Airway epithelial cell (primary cell): ENCODE results near the gene GPR107. TPM values are rescaled to one million over a fixed set of nuclear protein-coding genes. Genes with fewer than 3 reads are reported as not detected.

Experiments used
- total RNA-seq: library from RNA; depleted of rRNA; stranded (reverse); fragments of >200 nt; gene quantifications from 2 replicates; pipeline ENCODE4 v1.2.3, GENCODE V29; 2015

Gene GPR107
- total RNA-seq: 12.3 and 20.6 TPM in 2 replicates

GRCh38 chr9:130053504-130054324, at the start of gene GPR107:
Gene GPR107 (plus strand): TSS chr9:130053906. CDS start chr9:130053933, 27 bp downstream.

GRCh38 chr9:130042885-130043653, 10.6 kb upstream of the GPR107 start, which contains the start of gene FNBP1:
Gene FNBP1 (minus strand): TSS chr9:130043189. CDS start chr9:130042975, 214 bp downstream.

GRCh38 chr9:130172161-130172857, 118.6 kb downstream of the GPR107 start, which contains the start of gene NCS1:
Gene NCS1 (plus strand): TSS chr9:130172404. CDS start chr9:130172664, 260 bp downstream.

Other genes with a start within 250 kb of the GPR107 start
- gene TOR1A, start 229.8 kb upstream of the GPR107 start, total RNA-seq: 29.5 and 45.5 TPM in 2 replicates
- gene C9orf78, start 218.6 kb upstream of the GPR107 start, total RNA-seq: 33.7 and 38.4 TPM in 2 replicates
- gene USP20, start 218.4 kb upstream of the GPR107 start, total RNA-seq: 16.2 and 19.2 TPM in 2 replicates
- 9.1 and 13.5 TPM in 2 replicates for gene FNBP1, start 10.7 kb upstream of the GPR107 start, total RNA-seq
- gene NCS1, start 118.5 kb downstream of the GPR107 start, total RNA-seq: 42.7 and 58.1 TPM in 2 replicates
- gene HMCN2, start 211.9 kb downstream of the GPR107 start, total RNA-seq: 0.05 TPM in 1 of 2 replicates, not detected in the other